ENCODE measurements around the gene GPC5. TPM values are rescaled to one million over a fixed set of nuclear protein-coding genes. Genes with fewer than 3 reads are reported as not detected.

The GPC5 gene
- total and polyA plus RNA-seq, 2 of the 8 experiments (the other 6 are each of a cell fraction or from before 2014, with no cell fraction given): 0.20 to 0.39 TPM

GRCh38 chr13:92126399-92126798 lies 728.0 kb downstream of the GPC5 start:
- ChIA-PET POLR2A (ENCODE audit: partially characterized antibody) (no interaction called here), CTCF (ENCODE audit: partially characterized antibody) (no interaction called here)
- no peak for FAIRE-seq

More at GRCh38 chr13:92126399-92126798, 728.0 kb downstream of the GPC5 start:
- TF ChIP-seq CBX5 (IDR thresholded peaks at IDR 0.05; ENCODE audit: low read depth, low read length) (no peak), HDAC6 (IDR thresholded peaks at IDR 0.05; ENCODE audit: low read depth, low read length) (no peak), FOSL1 (IDR thresholded peaks at IDR 0.05; ENCODE audit: insufficient read depth, low read depth, low read length) (no peak), BACH1 (IDR thresholded peaks at IDR 0.05; ENCODE audit: low read length) (no peak), BRCA1 (IDR thresholded peaks at IDR 0.05; ENCODE audit: low read depth, low read length) (no peak), EZH2 (IDR thresholded peaks at IDR 0.05; ENCODE audit: low read depth, low read length, severe bottlenecking) (no peak), CREB1 (IDR thresholded peaks at IDR 0.05) (no peak), GTF2F1 (IDR thresholded peaks at IDR 0.05; ENCODE audit: borderline replicate concordance, low read depth, low read length) (no peak), NANOG (IDR thresholded peaks at IDR 0.05; ENCODE audit: insufficient read depth, low read depth, low read length, poor library complexity, severe bottlenecking) (no peak)
- H3K79me2 ChIP-seq (ENCODE audit: control insufficient read depth in 1 of 2, insufficient read depth in 2 of 2, low read length in 2 of 2): no peaks in the 10 kb centered on the region
- no peak overlapping the region for H3K9ac ChIP-seq (replicated peaks in 1 of 4; ENCODE audit: extremely low read depth in 1 of 4, low read depth in 3 of 4, low read length in 3 of 4)
- H2BK12ac ChIP-seq (ENCODE audit: low read depth, low read length): no peak overlapping the region
- H3K4ac ChIP-seq (replicated peaks; ENCODE audit: insufficient read length, low read depth, low read length): no peak overlapping the region
- H3K4me2 ChIP-seq (ENCODE audit: insufficient read depth in 1 of 2, low read depth in 2 of 2, low read length in 2 of 2): no peak overlapping the region
- H3K23ac ChIP-seq (ENCODE audit: insufficient read length): no peak overlapping the region
- H3K56ac ChIP-seq (replicated peaks; ENCODE audit: insufficient read length, low read depth, low read length): no peak overlapping the region
- H4K91ac ChIP-seq (replicated peaks; ENCODE audit: insufficient read length, low read length): no peak overlapping the region
- no peak overlapping the region for H4K5ac ChIP-seq (ENCODE audit: insufficient read length, low read depth, low read length)
- no peak overlapping the region for H2BK120ac ChIP-seq (replicated peaks; ENCODE audit: low read depth, low read length)
- H3K27me3 ChIP-seq (replicated peaks in 1 of 4; ENCODE audit: control insufficient read depth in 3 of 4, extremely low read depth in 1 of 4, insufficient read depth in 3 of 4, low read length in 3 of 4): no peaks in the 10 kb centered on the region
- H2AK5ac ChIP-seq (ENCODE audit: low read depth, low read length): no peak overlapping the region
- H3K18ac ChIP-seq (ENCODE audit: extremely low read depth, low read length): no peak overlapping the region
- no peaks in the 10 kb centered on the region for H3K4me1 ChIP-seq (replicated peaks in 1 of 4; ENCODE audit: control insufficient read depth in 3 of 4, insufficient read depth in 4 of 4, low read length in 3 of 4)
- no peak overlapping the region for H2BK5ac ChIP-seq (ENCODE audit: low read depth, low read length)
- no peaks in the 10 kb centered on the region for H4K20me1 ChIP-seq (replicated peaks in 1 of 2; ENCODE audit: control insufficient read depth in 1 of 2, insufficient read depth in 2 of 2, low read length in 2 of 2)
- H3K4me3 ChIP-seq (ENCODE audit: extremely low read depth in 1 of 4, insufficient read depth in 2 of 4, low read depth in 3 of 4, low read length in 4 of 4): no peak overlapping the region
- no peak overlapping the region for H3K27ac ChIP-seq (ENCODE audit: low read depth, low read length)
- H3K14ac ChIP-seq (ENCODE audit: insufficient read length): no peak overlapping the region
- no peaks in the 10 kb centered on the region for H3K36me3 ChIP-seq (ENCODE audit: control insufficient read depth in 2 of 4, insufficient read depth in 4 of 4, low read length in 3 of 4)
- H3K23me2 ChIP-seq (ENCODE audit: low read depth, low read length): no peaks in the 10 kb centered on the region
- WGBS, 2 experiments (ENCODE audit: extremely low coverage in 1 of 2, insufficient coverage in 1 of 2, insufficient read length in 1 of 2, insufficient replicate concordance in 2 of 2, low coverage in 1 of 2, low lambda C conversion rate in 2 of 2, missing lambda C conversion rate in 1 of 2): 84% methylated on average over 2 of the region's 2 CpGs; no CpG with 5 or more reads in 1 of the 2 experiments
- H2AFZ ChIP-seq (ENCODE audit: low read length): no peak overlapping the region
- H2BK20ac ChIP-seq (ENCODE audit: low read length): no peak overlapping the region
- no peak overlapping the region for H4K8ac ChIP-seq (ENCODE audit: extremely low read depth, insufficient read depth, low read length)
- DNase-seq (ENCODE audit: low read depth in 1 of 2, low spot score in 2 of 2): no peak
- no peaks in the 10 kb centered on the region for H3K9me3 ChIP-seq (ENCODE audit: insufficient read depth in 2 of 2, low read depth in 1 of 2, low read length in 1 of 2)
- no peak overlapping the region for H2BK15ac ChIP-seq (ENCODE audit: low read length)
- H3K79me1 ChIP-seq (ENCODE audit: low read depth, low read length): no peaks in the 10 kb centered on the region

Data from H1 (cell line).